ENCODE results near the gene MAP3K20.
"Not testable (repeated sequence)": the region's sequence is repeated elsewhere in the genome, so short reads cannot be mapped to it uniquely, and the experiment has no call there.

The MAP3K20 gene

DNA sequence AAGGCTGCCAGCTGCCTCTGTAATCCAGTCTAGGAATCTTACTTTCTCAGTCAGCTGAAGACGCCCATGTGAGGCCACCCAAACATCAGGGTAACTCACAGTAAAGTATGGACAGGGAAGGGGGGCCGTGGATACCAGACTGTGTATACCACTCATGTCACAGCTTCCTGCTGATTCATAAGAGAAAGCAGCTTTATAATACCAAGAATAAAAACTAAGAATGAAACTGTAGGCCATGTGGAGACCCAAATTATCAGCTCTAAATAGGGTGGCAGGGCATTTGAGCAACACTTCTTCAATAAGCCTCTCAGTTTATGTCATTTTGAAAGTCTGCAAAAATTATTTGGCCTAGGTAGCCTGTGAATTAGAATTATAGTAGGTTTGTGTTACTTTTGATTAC, 164.0 kb downstream of the MAP3K20 start:
- no peak for DNase-seq

DNA sequence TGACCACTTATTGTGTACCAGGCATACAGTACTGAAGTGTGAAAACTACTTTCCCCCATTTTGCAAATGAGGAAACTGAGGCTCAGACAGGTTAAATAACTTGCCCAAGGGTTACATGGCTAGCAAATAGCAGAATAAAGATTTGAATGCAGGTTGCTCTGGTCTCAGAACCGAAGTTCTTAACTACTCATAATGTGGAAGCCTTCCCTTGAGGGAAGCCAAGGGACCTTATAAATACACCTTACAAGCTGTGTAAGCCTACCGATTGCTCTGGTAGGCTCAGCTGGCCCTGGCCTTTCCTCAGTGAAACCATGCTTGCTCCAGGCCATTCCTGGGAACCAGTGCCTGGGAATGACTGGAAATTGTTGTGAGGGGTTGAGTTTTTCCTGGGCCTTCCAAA, 164.4 kb downstream of the MAP3K20 start:
- DNase-seq, result no peak

DNA sequence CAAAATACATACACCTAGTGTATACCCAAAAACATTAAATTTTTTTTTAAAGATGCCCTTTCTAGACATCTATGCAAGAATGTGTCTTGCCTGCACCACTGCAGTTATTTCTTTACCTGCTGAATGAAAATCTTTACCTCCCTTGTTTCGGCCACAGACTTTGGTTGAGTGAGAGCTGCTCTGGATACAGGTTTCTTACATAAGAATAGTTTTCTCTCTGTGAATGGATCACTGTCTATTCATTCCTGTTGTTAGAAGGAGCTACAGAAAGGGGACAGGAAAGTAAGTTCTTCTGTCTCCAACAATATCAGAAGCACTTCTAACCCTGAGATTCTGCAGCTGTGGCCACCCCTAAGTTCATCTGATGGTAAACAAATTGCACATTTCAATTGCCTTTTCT, 166.0 kb downstream of the MAP3K20 start:
- no peak for DNase-seq

DNA sequence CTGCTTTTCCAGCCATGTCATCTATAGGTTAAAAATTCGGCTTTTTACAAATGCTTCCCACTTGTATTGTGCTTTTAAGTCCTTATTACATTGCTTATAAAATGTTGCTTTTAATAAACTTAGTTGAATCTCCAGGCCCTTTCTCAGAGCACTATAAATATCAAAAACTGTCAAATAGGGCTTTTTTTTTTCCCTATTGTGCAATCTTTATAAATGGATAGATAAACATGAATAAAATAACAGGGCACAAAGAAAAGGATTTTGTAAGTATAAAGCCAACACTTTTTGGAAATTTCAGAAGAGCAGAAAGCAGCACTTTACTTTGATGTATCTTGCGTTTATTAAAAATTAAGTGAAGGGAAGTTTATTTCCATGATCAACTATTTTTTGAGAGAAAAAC, 171.5 kb downstream of the MAP3K20 start:
- no peak for DNase-seq

DNA sequence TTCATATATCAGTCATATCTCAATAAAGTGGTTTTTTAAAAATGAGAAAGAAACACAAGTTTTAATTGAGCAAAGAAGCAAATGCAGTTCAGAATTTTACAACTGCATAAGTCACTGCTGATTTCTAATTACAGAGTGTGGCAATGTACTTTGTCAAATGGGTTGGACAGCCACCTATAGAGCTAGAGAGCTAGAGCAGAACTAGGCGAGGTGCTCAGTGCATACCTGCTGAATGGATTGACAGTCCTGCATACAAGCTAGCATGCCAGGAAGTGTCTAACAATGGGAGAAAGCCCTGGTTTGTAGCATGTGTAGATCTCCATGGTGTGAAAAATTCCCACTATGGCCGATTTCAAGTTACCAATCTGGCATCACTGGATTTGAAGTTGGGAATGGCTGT, 172.7 kb downstream of the MAP3K20 start:
- DNase-seq, result no peak

DNA sequence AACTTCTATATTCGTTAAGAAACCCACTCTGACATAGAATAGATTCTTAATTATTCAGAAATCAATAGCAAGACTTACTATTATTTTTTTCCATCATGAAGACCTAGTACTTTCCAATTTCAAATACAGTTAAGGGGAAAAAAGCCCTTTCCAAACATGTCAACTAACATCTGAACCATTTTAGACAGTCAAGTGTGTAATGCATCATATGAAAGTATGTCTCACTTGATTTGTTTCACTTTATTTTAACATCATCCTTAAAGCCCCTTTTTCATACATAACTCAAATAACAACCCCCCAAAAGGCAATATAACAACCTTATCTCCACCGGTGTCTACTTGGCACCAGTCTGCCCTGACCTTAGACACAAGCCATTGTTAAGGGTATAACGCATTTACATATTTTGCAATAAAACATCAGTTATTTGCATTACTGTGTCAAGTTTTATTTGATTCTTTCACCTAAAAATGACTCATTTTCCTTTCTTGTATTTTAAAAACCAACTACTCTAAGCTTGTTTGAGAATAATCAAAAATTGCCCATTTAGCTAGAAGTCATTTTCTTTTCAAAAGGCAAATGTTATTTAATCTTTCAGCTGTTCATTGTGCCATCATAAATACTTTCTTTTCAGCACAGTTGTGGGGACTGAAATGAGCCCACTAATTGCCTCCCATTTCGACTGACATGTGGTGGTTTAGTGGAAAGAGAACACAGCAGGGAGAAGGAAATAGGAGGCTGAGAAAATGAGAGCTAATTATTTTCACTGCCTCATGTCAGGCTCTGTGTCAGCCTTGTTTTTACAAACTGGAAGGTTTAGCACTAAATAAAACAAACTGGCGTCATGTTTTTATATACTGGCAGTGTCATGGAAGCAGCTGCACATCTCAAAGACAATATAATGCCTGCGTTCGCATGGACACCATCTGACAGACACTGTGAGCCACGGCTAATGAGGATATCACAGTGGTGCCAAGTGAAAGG, 174.3 kb downstream of the MAP3K20 start:
- DNase-seq, result no peak

DNA sequence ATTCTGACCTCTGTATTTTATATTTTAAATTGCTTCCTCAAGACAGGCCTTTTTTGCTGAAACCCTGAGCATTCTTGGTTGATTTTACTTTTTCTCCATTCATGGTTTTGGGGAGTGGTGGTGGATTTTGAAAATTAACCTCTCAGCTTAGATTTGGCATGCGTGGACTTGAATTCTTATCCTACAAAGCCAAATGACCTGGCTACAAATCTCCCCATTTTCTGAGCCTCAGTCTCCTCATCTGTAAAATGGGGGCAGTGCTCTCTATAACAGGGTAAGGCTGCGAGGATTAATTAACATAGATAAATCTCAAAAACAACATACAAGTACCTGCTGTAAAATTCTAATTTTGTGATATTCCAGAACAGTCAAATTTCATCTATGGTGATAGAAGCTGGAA, 175.6 kb downstream of the MAP3K20 start:
- no peak for DNase-seq

DNA sequence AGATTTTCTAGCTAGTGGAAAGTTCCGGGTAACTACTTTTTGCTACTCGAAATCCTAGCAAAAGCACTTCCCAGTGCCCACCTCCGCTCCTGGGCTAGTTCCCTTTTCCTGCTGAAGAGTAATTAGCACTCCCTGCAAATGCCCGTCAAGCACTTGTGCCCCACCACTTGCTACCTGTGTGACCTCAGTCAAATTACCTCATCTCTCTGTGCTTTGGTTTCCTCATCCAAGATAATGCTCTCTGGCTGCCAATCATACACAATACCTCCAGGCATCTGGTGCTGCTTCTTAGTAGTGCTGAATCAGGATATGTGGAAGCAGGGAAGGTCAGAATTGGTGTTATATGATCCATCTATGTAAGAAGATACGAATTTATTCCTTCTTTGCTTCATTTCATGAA, 176.9 kb downstream of the MAP3K20 start:
- DNase-seq, result no peak

DNA sequence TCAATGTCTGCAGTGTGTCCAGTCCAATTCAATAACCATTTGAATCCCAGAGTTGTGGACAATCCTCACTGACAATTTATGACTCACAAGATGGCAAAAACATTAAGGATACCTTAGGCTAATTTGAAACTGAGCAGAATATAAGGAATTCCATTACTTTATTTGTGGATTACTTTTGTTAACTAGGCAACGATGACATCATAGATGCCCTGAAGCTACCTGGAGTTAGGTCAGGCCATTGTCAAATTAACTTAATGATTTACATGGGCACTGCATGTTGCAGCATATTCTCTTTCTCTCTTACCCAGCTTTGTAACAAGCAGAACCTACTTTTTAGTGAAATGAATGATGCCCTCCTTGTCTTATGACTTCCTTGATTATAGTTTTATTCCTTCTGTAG, 179.0 kb downstream of the MAP3K20 start:
- DNase-seq, result no peak

DNA sequence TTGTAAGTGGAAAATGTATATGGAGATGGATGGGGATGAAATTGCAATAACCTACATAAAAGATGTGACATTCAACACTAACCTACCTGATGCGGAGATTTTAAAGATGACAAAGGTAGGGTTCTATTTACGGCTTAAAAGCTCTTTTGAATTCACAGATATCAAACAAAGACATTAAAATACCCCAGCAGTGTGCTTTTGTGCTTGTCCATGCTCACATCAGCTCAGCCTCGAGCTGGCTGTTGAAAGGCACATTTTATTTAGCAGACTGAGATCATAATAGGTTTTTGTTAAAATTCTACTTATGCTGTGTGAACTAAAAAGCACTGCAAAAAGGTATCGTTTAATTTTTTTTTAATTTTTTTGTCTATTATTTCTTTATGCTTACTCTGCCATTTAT, 183.1 kb downstream of the MAP3K20 start:
- DNase-seq, result no peak

DNA sequence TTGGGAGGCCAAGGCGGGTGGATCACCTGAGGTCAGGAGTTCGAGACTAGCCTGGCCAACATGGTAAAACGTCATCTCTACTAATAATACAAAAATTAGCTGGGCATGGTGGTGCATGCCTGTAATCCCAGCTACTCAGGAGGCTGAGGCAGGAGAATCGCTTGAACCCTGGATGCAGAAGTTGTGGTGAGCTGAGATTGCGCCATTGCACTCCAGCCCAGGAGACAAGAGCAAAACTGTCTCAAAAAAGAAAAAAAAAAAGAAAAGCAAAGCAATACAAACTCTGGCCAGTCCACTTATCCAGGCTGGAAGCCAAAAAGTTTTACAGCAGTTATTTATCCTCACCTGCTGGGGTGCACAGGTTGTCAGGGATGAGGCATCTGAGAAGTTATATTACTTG, 186.7 kb downstream of the MAP3K20 start:
- DNase-seq, result not testable (repeated sequence)

DNA sequence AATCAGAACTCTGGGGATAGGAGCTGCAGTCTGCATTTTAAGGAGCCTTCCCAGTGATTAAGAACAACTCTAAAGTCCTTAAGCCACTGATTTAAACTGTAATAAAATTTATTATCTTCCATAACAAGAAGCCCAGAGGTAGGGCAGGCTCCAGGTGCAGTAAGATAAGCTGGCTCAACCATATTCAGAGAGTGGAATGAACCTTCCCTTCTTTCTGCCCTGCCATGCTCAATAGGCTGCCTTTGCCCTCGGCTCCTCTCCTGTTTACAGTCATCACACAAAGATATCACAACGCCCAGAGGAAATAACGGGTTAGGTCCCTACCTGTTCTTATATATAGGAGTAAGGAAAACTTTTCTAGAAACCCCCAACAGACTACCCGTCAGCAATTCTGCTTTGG, 188.5 kb downstream of the MAP3K20 start:
- DNase-seq, result no peak

DNA sequence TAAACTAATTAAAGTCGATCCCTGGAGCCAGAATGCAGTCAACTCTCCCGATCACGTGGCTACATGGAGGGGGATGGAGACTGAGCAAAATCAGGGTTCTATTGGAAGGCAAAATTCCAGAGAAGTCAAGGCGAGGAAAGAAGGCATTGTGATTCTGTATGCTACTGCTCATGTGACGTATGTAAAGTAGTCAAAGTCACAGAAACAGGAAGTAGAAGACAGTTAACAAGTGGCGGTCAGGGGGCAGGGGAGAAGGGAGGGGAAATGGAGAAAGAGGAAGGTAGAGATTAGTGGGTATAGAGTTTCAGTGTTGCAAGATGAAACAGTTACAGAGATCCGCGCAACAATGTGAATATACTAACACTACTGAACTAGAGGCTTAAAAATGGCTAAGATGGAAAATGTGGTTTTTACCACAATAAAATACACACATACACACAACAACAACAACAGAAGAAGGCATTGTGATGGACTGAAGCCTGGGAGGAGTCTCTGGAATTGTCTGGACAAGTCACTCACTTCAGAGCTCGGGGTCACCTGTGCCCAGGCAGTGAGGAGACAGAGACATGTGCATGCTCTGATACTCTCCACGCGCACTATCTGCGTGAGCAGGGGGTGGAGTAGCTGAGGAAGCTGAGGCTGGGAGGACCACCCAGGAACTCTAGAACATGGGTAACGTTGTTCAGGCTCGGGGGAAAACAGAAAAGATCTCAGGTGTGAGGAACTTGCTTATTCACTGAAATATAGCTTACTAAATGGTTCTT, 189.1 kb downstream of the MAP3K20 start:
- no peak for DNase-seq

DNA sequence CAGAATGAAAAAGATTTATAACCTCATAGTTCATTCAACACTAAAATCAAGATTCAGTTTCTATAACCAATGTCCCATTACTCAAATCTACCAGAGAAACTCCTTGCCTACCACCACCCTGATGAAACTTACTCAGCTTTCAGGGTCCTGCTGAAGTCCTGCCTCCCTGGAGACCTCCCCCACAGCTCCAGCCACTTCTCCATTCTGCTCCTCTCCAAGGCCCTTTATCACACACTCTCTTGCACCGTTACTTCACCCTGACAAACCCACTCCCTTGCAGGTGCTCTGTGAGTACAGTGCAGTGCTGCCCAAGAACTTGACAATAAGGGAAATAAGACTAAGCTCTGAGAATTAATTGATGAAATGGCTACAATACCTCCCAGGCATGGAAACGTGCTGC, 195.5 kb downstream of the MAP3K20 start:
- DNase-seq, result no peak

DNA sequence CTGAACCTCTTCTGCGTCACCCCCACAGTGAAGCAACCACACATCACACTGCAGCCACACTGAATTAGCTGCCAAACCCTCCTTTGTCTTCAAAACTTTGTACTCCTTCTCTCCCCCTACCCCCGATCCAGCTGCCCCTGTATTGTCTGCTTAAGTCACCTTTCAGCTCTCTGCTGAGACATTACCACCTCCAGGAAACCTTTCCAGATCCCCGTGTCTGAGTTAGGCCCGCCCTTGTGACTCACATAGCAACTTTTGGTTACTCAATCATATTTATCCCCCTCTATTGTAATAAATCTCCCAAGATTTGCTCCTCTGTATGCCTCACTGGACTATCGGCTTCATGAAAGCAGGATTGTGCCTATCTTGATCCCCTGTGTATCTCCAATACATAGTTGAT, 196.2 kb downstream of the MAP3K20 start:
- DNase-seq, result no peak

DNA sequence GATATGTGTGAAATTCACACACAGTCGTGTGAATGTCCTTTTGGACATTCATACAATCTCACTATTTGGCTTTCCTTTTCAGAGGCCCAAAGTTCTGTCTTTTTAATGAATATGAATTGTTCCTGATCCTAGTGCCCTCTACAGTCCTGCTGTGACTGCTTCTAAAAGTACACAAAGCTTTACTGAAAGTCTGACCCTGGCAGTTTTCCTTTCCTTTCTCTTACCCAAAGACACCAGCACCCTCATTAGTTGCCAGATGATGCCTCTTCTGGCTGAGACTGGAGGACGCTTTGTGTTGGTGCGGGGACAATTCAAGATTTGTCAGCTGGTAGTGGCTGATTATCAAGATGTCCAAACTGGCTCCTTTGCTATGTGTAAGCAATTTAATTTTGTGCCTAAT, 197.2 kb downstream of the MAP3K20 start:
- DNase-seq, result no peak

DNA sequence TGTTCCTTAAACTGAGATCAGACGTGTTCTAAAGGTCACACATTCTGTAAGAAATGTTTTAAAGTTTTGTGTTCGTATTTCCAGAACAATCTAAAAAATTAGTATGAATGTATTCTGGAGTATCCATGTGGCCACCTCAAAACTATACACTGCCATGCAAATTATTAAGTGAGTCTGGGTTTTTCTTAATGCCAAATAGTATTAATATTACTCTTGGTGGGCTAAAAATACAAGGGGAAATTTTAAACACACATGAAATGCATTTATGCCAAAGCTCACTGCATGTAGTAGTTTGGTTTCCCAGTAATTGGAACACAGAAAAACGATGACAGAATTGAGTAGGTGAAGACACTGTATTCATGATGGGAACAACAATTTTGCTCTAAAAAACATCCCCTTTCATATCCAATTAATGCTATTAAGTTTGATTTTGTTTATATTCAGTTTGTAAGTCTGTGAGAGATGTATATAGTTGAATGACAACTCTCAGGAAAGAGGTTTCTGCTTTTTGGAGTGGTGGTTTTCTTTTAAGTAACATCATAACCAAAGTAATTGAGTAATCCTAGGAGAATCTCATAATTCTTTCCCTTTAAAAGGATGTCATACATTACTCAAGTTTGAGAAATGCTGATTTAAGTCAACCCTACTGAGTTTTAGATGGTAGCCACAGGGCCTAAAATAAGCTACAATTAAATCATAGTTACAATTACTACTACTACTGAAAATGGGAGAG, 203.3 kb downstream of the MAP3K20 start:
- DNase-seq, result no peak

DNA sequence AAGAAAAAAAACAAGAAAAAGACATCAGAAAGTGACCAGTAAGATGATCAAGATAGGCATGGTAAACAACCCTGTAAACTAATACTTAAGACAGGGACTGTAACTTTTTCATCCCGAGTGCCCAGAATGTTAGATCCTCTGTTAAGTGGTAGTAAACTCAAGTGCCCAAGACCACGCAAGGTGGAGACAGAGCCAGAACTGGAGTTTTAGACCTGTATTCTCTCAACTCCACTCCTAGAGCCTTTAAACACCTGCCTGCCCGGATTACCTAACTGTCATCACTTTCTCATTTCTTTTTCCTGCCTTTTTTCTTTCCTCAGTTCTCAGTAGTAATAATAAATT, 203.9 kb downstream of the MAP3K20 start:
- no peak for DNase-seq

DNA sequence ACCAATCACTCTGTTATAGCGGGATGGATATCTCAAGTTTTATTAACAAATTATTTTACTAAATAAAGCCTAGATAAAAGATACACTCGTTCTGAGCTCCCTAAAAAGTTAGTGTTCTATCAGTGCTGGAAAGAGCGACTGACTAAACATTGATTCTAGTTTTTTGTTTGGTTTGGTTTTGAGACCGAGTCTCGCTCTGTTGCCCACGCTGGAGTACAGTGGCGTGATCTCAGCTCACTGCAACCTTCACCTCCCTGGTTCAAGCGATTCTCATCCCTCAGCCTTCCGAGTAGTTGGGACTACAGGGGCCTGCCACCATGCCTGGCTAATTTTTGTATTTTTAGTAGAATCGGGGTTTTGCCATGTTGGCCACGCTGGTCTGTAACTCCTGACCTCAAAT, 205.2 kb downstream of the MAP3K20 start:
- no peak for DNase-seq

DNA sequence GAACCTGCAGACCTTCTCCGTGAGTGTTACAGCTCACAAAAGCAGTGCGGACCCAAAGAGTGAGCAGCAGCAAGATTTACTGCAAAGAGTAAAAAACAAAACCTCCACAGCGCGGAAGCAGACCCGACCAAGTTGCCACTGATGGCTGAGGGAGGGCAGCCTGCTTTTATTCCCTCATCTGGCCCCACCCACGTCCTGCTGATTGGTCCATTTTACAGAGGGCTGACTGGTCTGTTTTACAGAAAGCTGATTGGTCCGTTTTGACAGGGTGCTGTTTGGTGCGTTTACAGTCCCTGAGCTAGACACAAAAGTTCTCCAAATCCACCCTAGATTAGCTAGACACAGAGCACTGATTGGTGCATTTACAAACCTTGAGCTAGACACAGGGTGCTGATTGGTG, 206.3 kb downstream of the MAP3K20 start:
- DNase-seq, result not testable (repeated sequence)

DNA sequence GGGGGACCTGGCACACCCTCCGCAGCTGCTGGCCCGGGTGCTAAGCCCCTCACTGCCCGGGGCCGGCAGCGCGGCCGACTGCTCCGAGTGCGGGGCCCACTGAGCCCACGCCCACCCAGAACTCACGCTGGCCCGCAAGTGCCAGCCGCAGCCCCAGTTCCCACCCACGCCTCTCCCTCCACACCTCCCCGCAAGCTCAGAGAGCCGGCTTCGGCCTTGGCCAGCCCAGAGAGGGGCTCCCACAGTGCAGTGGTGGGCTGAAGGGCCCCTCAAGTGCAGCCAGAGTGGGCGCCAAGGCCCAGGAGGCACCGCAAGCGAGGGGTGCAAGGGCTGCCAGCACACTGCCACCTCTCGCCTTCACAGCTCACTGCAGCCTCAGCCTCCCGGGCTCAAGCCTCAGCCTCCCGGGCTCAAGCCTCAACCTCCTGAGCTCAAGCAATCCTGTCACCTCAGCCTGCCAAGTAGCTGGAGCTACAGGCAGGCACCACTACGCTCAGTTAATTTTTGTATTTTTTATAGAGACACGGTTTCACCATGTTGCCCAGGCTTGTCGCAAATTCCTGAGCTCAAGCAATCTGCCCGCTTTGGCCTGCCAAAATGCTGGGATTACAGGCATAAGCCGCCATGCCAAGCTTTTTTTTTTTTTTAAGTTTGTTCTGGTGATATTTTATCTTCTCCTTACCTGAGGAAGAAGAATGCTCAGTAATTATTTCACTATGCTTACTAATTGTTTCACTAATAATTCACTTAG, 207.3 kb downstream of the MAP3K20 start:
- DNase-seq, result no peak

DNA sequence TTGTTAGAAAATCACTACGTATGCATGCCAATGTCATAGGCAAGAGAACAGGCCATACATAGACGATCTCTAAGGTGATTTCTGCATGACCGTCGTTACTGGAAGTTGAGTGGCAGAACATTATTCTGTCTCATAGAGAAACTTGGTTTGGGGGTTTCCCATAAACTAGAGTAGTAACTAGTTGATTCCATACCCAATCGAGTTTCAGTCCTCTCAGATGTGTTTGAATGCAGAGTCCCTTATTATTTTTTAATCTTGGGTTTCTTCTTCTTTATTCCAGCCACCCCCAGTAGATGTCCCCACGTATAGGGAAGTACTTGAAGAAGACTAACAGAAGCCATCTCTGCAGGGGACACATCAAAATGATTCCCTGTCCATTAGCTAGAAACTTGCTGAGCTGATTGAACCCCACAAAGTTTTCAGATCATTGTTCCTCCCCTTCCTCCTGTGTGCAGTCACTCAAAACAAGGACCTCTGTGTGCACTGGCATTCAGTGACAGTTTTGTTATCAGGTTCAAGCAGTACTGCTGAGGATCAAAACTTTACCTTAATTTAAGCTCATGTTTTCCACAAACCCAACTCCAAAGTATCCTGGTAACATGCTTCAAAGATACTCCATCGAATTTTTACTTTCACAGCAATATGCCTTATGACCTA, 210.6 kb downstream of the MAP3K20 start:
- no peak for DNase-seq
